HG03571 (cell line): ENCODE measurements around the gene OSBPL8.
"Not testable (repeated sequence)": the region's sequence is repeated elsewhere in the genome, so short reads cannot be mapped to it uniquely, and the experiment has no call there.

ENCODE experiments used
- ATAC-seq: cut with Tn5 transposase; IDR thresholded peaks from one replicate; pipeline ENCODE4 v1.9.1; 2021; ENCODE audit not compliant: unreplicated experiment

Gene OSBPL8

GRCh38 chr12:76478045-76478444 lies 81.5 kb downstream of the OSBPL8 start:
- no peak for ATAC-seq

- not testable (repeated sequence) for ATAC-seq
Observed at GRCh38 chr12:76472862-76473261, 86.7 kb downstream of the OSBPL8 start.

- ATAC-seq: no peak
Observed at GRCh38 chr12:76471579-76471978, 88.0 kb downstream of the OSBPL8 start.

GRCh38 chr12:76470028-76470939 lies 89.3 kb downstream of the OSBPL8 start:
- peak; percentile 83 for ATAC-seq

- no peak for ATAC-seq
Observed at GRCh38 chr12:76464631-76465166, 94.9 kb downstream of the OSBPL8 start.

- no peak for ATAC-seq
Observed at GRCh38 chr12:76462668-76463224, 96.8 kb downstream of the OSBPL8 start.

- no peak for ATAC-seq
Observed at GRCh38 chr12:76460807-76461206, 98.8 kb downstream of the OSBPL8 start.

- ATAC-seq: no peak
Observed at GRCh38 chr12:76457818-76458217, 101.8 kb downstream of the OSBPL8 start.

GRCh38 chr12:76457010-76457409 lies 102.6 kb downstream of the OSBPL8 start:
- ATAC-seq: no peak

GRCh38 chr12:76455582-76456345 lies 103.8 kb downstream of the OSBPL8 start:
- peak; percentile 81 for ATAC-seq

GRCh38 chr12:76451528-76451927 lies 108.0 kb downstream of the OSBPL8 start:
- no peak for ATAC-seq

- no peak for ATAC-seq
Observed at GRCh38 chr12:76450690-76451089, 108.9 kb downstream of the OSBPL8 start.

- no peak for ATAC-seq
Observed at GRCh38 chr12:76449993-76450392, 109.6 kb downstream of the OSBPL8 start.

- ATAC-seq: no peak
Observed at GRCh38 chr12:76449583-76449982, 110.0 kb downstream of the OSBPL8 start.

GRCh38 chr12:76449016-76449415 lies 110.6 kb downstream of the OSBPL8 start:
- ATAC-seq: no peak

GRCh38 chr12:76446090-76446489 lies 113.5 kb downstream of the OSBPL8 start:
- no peak for ATAC-seq

- ATAC-seq: no peak
Observed at GRCh38 chr12:76445462-76445861, 114.1 kb downstream of the OSBPL8 start.

GRCh38 chr12:76444408-76444984 lies 115.1 kb downstream of the OSBPL8 start:
- no peak for ATAC-seq

- ATAC-seq: no peak
Observed at GRCh38 chr12:76441016-76441415, 118.6 kb downstream of the OSBPL8 start.

- no peak for ATAC-seq
Observed at GRCh38 chr12:76432733-76433132, 126.8 kb downstream of the OSBPL8 start.

GRCh38 chr12:76428117-76428516 lies 131.5 kb downstream of the OSBPL8 start:
- no peak for ATAC-seq
